Mesendoderm (in vitro differentiated cells): Measurements from ENCODE around the gene EXTL1.

Source experiments
- DNase-seq: peaks from one replicate; pipeline ENCODE4 v3.0.0; 2013
- H2AK5ac ChIP-seq: 2 replicates; pipeline ENCODE4 v1.6.1; 2013; ENCODE audit warnings: low read length, inconsistent platforms
- H2BK120ac ChIP-seq: 2 replicates; pipeline ENCODE4 v1.6.1; 2013; ENCODE audit warnings: low read depth, mild to moderate bottlenecking, low read length, moderate library complexity, mixed read lengths
- H2BK15ac ChIP-seq: replicated peaks from 2 replicates; pipeline ENCODE4 v1.6.1; 2013; ENCODE audit warnings: low read depth, mild to moderate bottlenecking, moderate library complexity
- H2BK5ac ChIP-seq: 2 replicates; pipeline ENCODE4 v1.6.1; 2013; ENCODE audit warnings: low read length, inconsistent platforms
- H3K18ac ChIP-seq: 2 replicates; pipeline ENCODE4 v1.6.1; 2013; ENCODE audit warnings: mild to moderate bottlenecking, low read length, mixed read lengths
- H3K23ac ChIP-seq: one replicate; pipeline ENCODE4 v1.6.1; 2013; ENCODE audit warnings: low read length
- H3K27ac ChIP-seq: 2 replicates; pipeline ENCODE4 v1.5.1; 2013; ENCODE audit warnings: low read depth, mild to moderate bottlenecking, inconsistent platforms, low read length, moderate library complexity
- H3K27me3 ChIP-seq: 2 replicates; pipeline ENCODE4 v1.6.1; 2013; ENCODE audit warnings: low read length, control low read depth, mild to moderate bottlenecking, inconsistent platforms; ENCODE audit not compliant: insufficient read depth, poor library complexity
- H3K36me3 ChIP-seq: 2 replicates; pipeline ENCODE4 v1.6.1; 2013; ENCODE audit warnings: low read length, inconsistent platforms; ENCODE audit not compliant: control insufficient read depth, insufficient read depth
- H3K4ac ChIP-seq: one replicate; pipeline ENCODE4 v1.6.1; 2013; ENCODE audit warnings: low read depth, mild to moderate bottlenecking, low read length, moderate library complexity
- H3K4me1 ChIP-seq: 2 replicates; pipeline ENCODE4 v1.6.1; 2013; ENCODE audit warnings: low read depth, low read length, inconsistent platforms; ENCODE audit not compliant: control insufficient read depth
- H3K4me2 ChIP-seq: 2 replicates; pipeline ENCODE4 v1.6.1; 2013; ENCODE audit warnings: low read length
- H3K4me3 ChIP-seq: 2 replicates; pipeline ENCODE4 v1.5.1; 2013; ENCODE audit warnings: mild to moderate bottlenecking, low read length
- H3K56ac ChIP-seq: one replicate; pipeline ENCODE4 v1.6.1; 2013; ENCODE audit warnings: low read length
- H3K79me1 ChIP-seq: 2 replicates; pipeline ENCODE4 v1.6.1; 2013; ENCODE audit warnings: low read length, inconsistent platforms
- H3K79me2 ChIP-seq: 2 replicates; pipeline ENCODE4 v1.6.1; 2013; ENCODE audit warnings: mild to moderate bottlenecking, low read length; ENCODE audit not compliant: control insufficient read depth, insufficient read depth
- H3K9ac ChIP-seq: 2 replicates; pipeline ENCODE4 v1.6.1; 2013; ENCODE audit warnings: low read length, inconsistent platforms
- H4K5ac ChIP-seq: one replicate; pipeline ENCODE4 v1.6.1; 2013; ENCODE audit warnings: low read length
- H4K8ac ChIP-seq: one replicate; pipeline ENCODE4 v1.6.1; 2013; ENCODE audit warnings: low read depth, mild to moderate bottlenecking, control low read depth, low read length, moderate library complexity
- WGBS: extraction: QIAGEN DNeasy Blood & Tissue Kit; methylation state at CpG from one replicate; pipeline ENCODE4 v1.1.7; 2013; ENCODE audit warnings: low lambda C conversion rate, missing lambda C conversion rate; ENCODE audit not compliant: insufficient coverage; ENCODE audit errors: extremely low coverage; 5-methylcytosine and 5-hydroxymethylcytosine counted together

The EXTL1 gene

GRCh38 chr1:25990251-25990650, 31.3 kb upstream of the EXTL1 start:
- H4K8ac ChIP-seq, result no peak overlapping the region
- H3K4me3 ChIP-seq, result no peak overlapping the region
- WGBS, result no CpG with 5 or more reads among the region's 6 CpGs

GRCh38 chr1:25990702-25991395, 30.7 kb upstream of the EXTL1 start:
- no peak overlapping the region for H4K5ac ChIP-seq
- H2AK5ac ChIP-seq, result no peak overlapping the region
- no peak overlapping the region for H3K23ac ChIP-seq
- H3K4me3 ChIP-seq, result no peak overlapping the region
- no peak overlapping the region for H2BK120ac ChIP-seq
- no peak overlapping the region for H2BK15ac ChIP-seq
- H3K4me1 ChIP-seq, result peaks cover 8% of the 10 kb centered on the region
- no peak overlapping the region for H3K4me2 ChIP-seq
- H2BK5ac ChIP-seq, result no peak overlapping the region
- DNase-seq, result peak; percentile 30
- no peak overlapping the region for H3K27ac ChIP-seq
- no peaks in the 10 kb centered on the region for H3K79me1 ChIP-seq
- no peak overlapping the region for H3K56ac ChIP-seq
- no peaks in the 10 kb centered on the region for H3K27me3 ChIP-seq
- H3K4ac ChIP-seq, result no peak overlapping the region
- no peak overlapping the region for H3K18ac ChIP-seq
- peak overlapping the region; percentile 21 for H3K9ac ChIP-seq
- no CpG with 5 or more reads among the region's 15 CpGs for WGBS
- no peak overlapping the region for H4K8ac ChIP-seq
- H3K79me2 ChIP-seq, result no peaks in the 10 kb centered on the region
- no peaks in the 10 kb centered on the region for H3K36me3 ChIP-seq

More at GRCh38 chr1:25990251-25990650, 31.3 kb upstream of the EXTL1 start:
- no peaks in the 10 kb centered on the region for H3K79me2 ChIP-seq
- H3K18ac ChIP-seq, result no peak overlapping the region
- no peaks in the 10 kb centered on the region for H3K79me1 ChIP-seq
- H3K27me3 ChIP-seq, result no peaks in the 10 kb centered on the region
- H3K23ac ChIP-seq, result no peak overlapping the region
- H2BK5ac ChIP-seq, result no peak overlapping the region
- H3K9ac ChIP-seq, result no peak overlapping the region
- no peak overlapping the region for H3K4ac ChIP-seq
- no peak overlapping the region for H3K27ac ChIP-seq
- no peak overlapping the region for H4K5ac ChIP-seq
- no peaks in the 10 kb centered on the region for H3K36me3 ChIP-seq
- peaks cover 8% of the 10 kb centered on the region for H3K4me1 ChIP-seq
- H3K4me2 ChIP-seq, result no peak overlapping the region
- H3K56ac ChIP-seq, result no peak overlapping the region
- no peak for DNase-seq
- no peak overlapping the region for H2BK15ac ChIP-seq
- no peak overlapping the region for H2AK5ac ChIP-seq
- H2BK120ac ChIP-seq, result no peak overlapping the region

DNA sequence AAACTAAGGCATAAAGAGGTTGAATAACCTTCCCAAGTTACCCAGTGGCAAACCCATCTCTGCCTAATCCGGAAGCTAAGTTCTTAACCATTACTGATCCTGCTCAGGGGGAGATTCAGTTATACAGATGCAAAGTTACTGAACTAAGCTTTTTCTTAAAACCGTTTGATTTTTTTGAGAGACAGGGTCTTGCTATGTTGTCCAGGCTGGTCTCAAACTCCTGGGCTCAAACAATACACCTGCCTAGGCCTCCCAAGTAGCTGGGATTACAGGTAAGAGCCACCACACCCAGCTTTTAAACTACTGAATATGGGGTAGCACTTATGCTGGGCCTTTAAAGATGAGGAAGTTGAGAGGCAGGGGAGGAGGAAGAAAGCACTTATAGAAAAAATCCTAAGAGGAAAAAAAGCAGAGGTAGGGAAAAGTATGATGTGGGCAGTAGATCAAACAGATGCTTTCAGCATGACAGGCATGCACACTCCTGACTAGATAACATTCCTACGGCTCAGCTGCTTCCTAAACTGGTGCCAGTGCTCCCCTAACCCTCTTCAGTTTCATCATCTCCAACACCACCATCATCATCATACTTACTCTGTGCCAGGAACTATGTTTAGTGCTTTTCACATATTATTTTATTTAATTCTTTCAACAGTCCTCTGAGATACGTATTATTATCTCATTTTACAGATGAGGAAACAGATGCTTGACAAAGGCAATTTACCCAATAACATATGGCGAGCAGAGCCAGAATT, 29.5 kb upstream of the EXTL1 start:
- Histone ChIP-seq H3K4me3 (no peak overlapping the region), H3K79me1 (no peaks in the 10 kb centered on the region), H2BK120ac (no peak overlapping the region), H3K18ac (no peak overlapping the region), H2BK15ac (no peak overlapping the region), H3K23ac (no peak overlapping the region), H4K8ac (no peak overlapping the region), H3K27me3 (no peaks in the 10 kb centered on the region), H2AK5ac (no peak overlapping the region), H3K56ac (no peak overlapping the region), H3K27ac (no peak overlapping the region), H3K79me2 (no peaks in the 10 kb centered on the region), H2BK5ac (no peak overlapping the region), H4K5ac (no peak overlapping the region), H3K9ac (no peak overlapping the region), H3K36me3 (no peaks in the 10 kb centered on the region), H3K4me1 (peaks cover 10% of the 10 kb centered on the region), H3K4me2 (no peak overlapping the region), H3K4ac (no peak overlapping the region)
- WGBS, result no CpG with 5 or more reads among the region's 5 CpGs
- DNase-seq, result no peak

DNA sequence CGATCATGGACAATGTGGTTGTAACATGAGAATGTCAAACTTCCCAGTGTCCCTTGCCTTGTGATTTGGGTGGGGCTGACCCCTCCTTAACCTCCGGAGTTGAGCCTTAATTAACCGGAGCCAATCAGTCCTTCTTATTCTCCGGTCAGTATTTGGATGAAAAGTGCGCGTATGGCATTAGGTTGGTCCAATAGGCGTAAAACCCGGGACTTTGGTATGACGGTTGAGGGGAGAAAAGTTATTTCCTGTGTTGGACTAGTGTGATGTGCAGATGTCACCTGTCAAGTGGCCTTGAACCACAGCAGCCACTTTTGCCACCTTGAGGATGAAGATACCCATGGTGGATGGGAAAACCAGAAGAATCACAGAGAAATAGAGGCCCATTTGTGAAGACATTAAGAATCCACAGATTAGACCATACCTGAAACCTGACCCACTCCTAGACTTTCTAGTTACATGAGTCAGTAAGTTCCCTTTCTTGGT, 28.8 kb upstream of the EXTL1 start:
- DNase-seq, result no peak
- H2BK5ac ChIP-seq, result no peak overlapping the region
- no peak overlapping the region for H2BK15ac ChIP-seq
- H3K4me1 ChIP-seq, result peaks cover 12% of the 10 kb centered on the region
- H2BK120ac ChIP-seq, result no peak overlapping the region
- H3K9ac ChIP-seq, result no peak overlapping the region
- H2AK5ac ChIP-seq, result no peak overlapping the region
- H3K4me3 ChIP-seq, result no peak overlapping the region
- no peaks in the 10 kb centered on the region for H3K79me1 ChIP-seq
- H4K8ac ChIP-seq, result no peak overlapping the region
- H3K4ac ChIP-seq, result no peak overlapping the region
- H3K79me2 ChIP-seq, result no peaks in the 10 kb centered on the region
- no peaks in the 10 kb centered on the region for H3K27me3 ChIP-seq
- no peak overlapping the region for H3K18ac ChIP-seq
- H3K27ac ChIP-seq, result no peak overlapping the region
- no peaks in the 10 kb centered on the region for H3K36me3 ChIP-seq
- H3K23ac ChIP-seq, result no peak overlapping the region
- no peak overlapping the region for H4K5ac ChIP-seq
- WGBS, result no CpG with 5 or more reads among the region's 9 CpGs
- H3K4me2 ChIP-seq, result no peak overlapping the region
- no peak overlapping the region for H3K56ac ChIP-seq

DNA sequence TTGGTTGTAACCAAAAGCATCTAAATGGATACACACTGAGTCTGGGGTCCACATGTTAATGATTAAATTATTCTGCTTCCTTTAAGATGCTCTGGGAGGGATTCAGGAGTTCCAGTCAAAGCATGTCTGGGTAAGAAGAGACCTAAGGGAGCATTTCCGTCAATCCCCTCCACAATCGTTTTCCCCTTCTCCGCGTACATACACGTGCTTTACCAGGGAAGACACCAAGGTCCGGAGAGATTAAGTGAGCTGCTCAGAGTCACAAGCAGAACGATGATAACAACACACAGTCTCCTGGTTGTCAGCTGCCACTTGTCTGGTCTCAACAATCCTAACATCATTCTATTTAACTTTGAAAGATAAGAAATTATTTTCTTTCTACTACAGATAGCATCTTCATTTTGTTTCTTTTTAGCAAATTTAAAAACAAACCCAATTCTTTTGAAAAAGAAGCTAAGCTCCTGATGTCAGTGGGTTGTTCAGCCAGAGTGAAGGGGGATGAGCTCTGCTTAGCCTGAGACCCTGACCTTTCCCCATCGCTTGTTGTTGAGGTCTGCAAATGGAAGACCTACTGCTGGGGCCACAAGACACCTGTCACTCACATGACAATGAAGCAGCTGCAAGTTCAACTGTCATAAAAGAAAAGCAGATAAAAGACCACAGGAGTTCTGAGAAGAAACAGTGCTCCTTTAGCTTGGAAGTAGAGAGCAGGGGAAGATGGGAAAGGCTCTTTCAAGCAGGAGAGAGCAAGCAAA, 28.2 kb upstream of the EXTL1 start:
- Histone ChIP-seq H2BK15ac (no peak overlapping the region), H3K18ac (no peak overlapping the region), H3K56ac (no peak overlapping the region), H3K4me3 (no peak overlapping the region), H3K23ac (no peak overlapping the region), H3K79me1 (no peaks in the 10 kb centered on the region), H3K79me2 (no peaks in the 10 kb centered on the region), H3K27ac (no peak overlapping the region), H3K9ac (no peak overlapping the region), H2BK5ac (no peak overlapping the region), H4K8ac (no peak overlapping the region), H2AK5ac (no peak overlapping the region), H3K27me3 (no peaks in the 10 kb centered on the region), H3K4ac (no peak overlapping the region), H4K5ac (no peak overlapping the region), H3K4me1 (peaks cover 12% of the 10 kb centered on the region), H2BK120ac (no peak overlapping the region), H3K4me2 (no peak overlapping the region), H3K36me3 (no peaks in the 10 kb centered on the region)
- WGBS, result no CpG with 5 or more reads among the region's 8 CpGs
- no peak for DNase-seq
